ENCODE data around the gene DHTKD1. TPM values are rescaled to one million over a fixed set of nuclear protein-coding genes. Genes with fewer than 3 reads are reported as not detected.
A peak's percentile ranks its signal among the peaks of the same experiment; 100 is the strongest.
"Not testable (repeated sequence)": the region's sequence is repeated elsewhere in the genome, so short reads cannot be mapped to it uniquely, and the experiment has no call there.

The DHTKD1 gene
- total RNA-seq, 1 donor, result 29.3 TPM

DNA sequence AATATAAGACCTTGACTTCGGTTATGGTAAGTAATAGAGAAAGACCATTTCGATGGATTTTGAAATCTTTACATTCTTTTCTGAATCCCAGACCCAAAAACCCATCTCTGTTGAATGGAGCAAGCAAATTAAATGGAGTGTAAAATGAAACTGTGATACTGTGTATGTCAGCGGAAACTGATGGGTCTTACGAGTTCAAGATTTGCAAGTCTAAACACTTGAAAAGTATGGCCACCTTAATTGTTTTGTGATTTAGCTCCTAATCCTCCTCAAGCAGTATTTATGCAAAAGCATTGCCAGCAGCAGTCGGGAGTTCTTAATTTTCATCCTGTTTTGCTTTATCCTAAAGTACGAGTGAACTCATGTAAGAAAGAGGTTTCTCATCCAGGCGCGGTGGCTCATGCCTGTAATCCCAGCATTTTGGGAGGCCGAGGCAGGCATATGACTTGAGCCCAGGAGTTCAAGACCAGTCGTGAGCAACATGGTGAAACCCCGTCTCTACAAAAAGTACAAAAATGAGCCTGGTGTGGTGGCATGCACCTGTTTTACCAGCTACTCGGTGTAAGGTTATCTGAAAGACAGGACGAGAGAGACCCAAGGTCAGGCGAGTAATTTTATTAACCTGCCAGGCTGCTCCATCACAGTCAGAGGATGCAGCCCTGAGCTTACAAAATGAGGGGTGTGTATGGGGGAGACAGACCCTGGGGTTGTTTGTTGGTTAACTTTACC, 5.8 kb upstream of the DHTKD1 start:
- DNase-seq (ENCODE audit: insufficient read length, low spot score, missing footprints), result no peak
- H3K9me3 ChIP-seq (ENCODE audit: low read depth, low read length), result no peaks in the 10 kb centered on the region
- H3K4me3 ChIP-seq (ENCODE audit: insufficient read depth, low read length), result no peak overlapping the region
- no peaks in the 10 kb centered on the region for H3K36me3 ChIP-seq (ENCODE audit: insufficient read depth, low read length)
- H3K27me3 ChIP-seq (ENCODE audit: insufficient read depth, low read length), result no peaks in the 10 kb centered on the region
- peak overlapping the region; percentile 51 for H2AFZ ChIP-seq (ENCODE audit: low read length)
- no peaks in the 10 kb centered on the region for H3K79me2 ChIP-seq (ENCODE audit: insufficient read depth, low read length)
- no peak overlapping the region for H3K27ac ChIP-seq (ENCODE audit: low read depth, low read length)
- no peaks in the 10 kb centered on the region for H4K20me1 ChIP-seq (ENCODE audit: insufficient read depth, low read length)
- no peak overlapping the region for H3K4me2 ChIP-seq (ENCODE audit: insufficient read depth, low read length)
- H3K4me1 ChIP-seq (ENCODE audit: insufficient read depth, low read length), result peaks cover 7% of the 10 kb centered on the region
- TF ChIP-seq, protein P1, sequence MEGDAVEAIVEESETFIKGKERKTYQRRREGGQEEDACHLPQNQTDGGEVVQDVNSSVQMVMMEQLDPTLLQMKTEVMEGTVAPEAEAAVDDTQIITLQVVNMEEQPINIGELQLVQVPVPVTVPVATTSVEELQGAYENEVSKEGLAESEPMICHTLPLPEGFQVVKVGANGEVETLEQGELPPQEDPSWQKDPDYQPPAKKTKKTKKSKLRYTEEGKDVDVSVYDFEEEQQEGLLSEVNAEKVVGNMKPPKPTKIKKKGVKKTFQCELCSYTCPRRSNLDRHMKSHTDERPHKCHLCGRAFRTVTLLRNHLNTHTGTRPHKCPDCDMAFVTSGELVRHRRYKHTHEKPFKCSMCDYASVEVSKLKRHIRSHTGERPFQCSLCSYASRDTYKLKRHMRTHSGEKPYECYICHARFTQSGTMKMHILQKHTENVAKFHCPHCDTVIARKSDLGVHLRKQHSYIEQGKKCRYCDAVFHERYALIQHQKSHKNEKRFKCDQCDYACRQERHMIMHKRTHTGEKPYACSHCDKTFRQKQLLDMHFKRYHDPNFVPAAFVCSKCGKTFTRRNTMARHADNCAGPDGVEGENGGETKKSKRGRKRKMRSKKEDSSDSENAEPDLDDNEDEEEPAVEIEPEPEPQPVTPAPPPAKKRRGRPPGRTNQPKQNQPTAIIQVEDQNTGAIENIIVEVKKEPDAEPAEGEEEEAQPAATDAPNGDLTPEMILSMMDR (IDR thresholded peaks at IDR 0.05; ENCODE audit: extremely low read depth, low read depth, low read length), result no peak

- no peak for DNase-seq (ENCODE audit: insufficient read length, low spot score, missing footprints)
- no peaks in the 10 kb centered on the region for H3K27me3 ChIP-seq (ENCODE audit: insufficient read depth, low read length)
- H3K9me3 ChIP-seq (ENCODE audit: low read depth, low read length), result no peaks in the 10 kb centered on the region
- H3K79me2 ChIP-seq (ENCODE audit: insufficient read depth, low read length), result no peaks in the 10 kb centered on the region
- H2AFZ ChIP-seq (ENCODE audit: low read length), result no peak overlapping the region
- no peak overlapping the region for H3K4me3 ChIP-seq (ENCODE audit: insufficient read depth, low read length)
- H4K20me1 ChIP-seq (ENCODE audit: insufficient read depth, low read length), result no peaks in the 10 kb centered on the region
- H3K36me3 ChIP-seq (ENCODE audit: insufficient read depth, low read length), result no peaks in the 10 kb centered on the region
- TF ChIP-seq, protein P1 (IDR thresholded peaks at IDR 0.05; ENCODE audit: extremely low read depth, low read depth, low read length), result no peak
- H3K4me1 ChIP-seq (ENCODE audit: insufficient read depth, low read length), result peaks cover 7% of the 10 kb centered on the region
- H3K4me2 ChIP-seq (ENCODE audit: insufficient read depth, low read length), result no peak overlapping the region
- no peak overlapping the region for H3K27ac ChIP-seq (ENCODE audit: low read depth, low read length)
These were observed 5.3 kb upstream of the DHTKD1 start for GRCh38 chr10:12063483-12063818.

- Histone ChIP-seq H3K27ac (ENCODE audit: low read depth, low read length) (peak overlapping the region; percentile 69), H3K27me3 (ENCODE audit: insufficient read depth, low read length) (no peaks in the 10 kb centered on the region), H3K4me3 (ENCODE audit: insufficient read depth, low read length) (peak overlapping the region; percentile 33), H3K4me1 (ENCODE audit: insufficient read depth, low read length) (peaks cover 18% of the 10 kb centered on the region), H4K20me1 (ENCODE audit: insufficient read depth, low read length) (peaks cover 3% of the 10 kb centered on the region), H3K9me3 (ENCODE audit: low read depth, low read length) (no peaks in the 10 kb centered on the region), H2AFZ (ENCODE audit: low read length) (peak overlapping the region; percentile 72), H3K36me3 (ENCODE audit: insufficient read depth, low read length) (no peaks in the 10 kb centered on the region), H3K4me2 (ENCODE audit: insufficient read depth, low read length) (peak overlapping the region; percentile 36), H3K79me2 (ENCODE audit: insufficient read depth, low read length) (peaks cover 19% of the 10 kb centered on the region)
- DNase-seq (ENCODE audit: insufficient read length, low spot score, missing footprints), result peak; percentile 93
- TF ChIP-seq, protein P1 (IDR thresholded peaks at IDR 0.05; ENCODE audit: extremely low read depth, low read depth, low read length), result no peak
These were observed 1.4 kb upstream of the DHTKD1 start for GRCh38 chr10:12067336-12067735.

- peak overlapping the region; percentile 13 for H3K27ac ChIP-seq (ENCODE audit: low read depth, low read length)
- H2AFZ ChIP-seq (ENCODE audit: low read length); H4K20me1 ChIP-seq (ENCODE audit: insufficient read depth, low read length); H3K9me3 ChIP-seq (ENCODE audit: low read depth, low read length); H3K27me3 ChIP-seq (ENCODE audit: insufficient read depth, low read length); H3K4me2 ChIP-seq (ENCODE audit: insufficient read depth, low read length); H3K36me3 ChIP-seq (ENCODE audit: insufficient read depth, low read length); DNase-seq (ENCODE audit: insufficient read length, low spot score, missing footprints); H3K4me3 ChIP-seq (ENCODE audit: insufficient read depth, low read length): not testable (repeated sequence)
- peaks cover 18% of the 10 kb centered on the region for H3K4me1 ChIP-seq (ENCODE audit: insufficient read depth, low read length)
- H3K79me2 ChIP-seq (ENCODE audit: insufficient read depth, low read length), result peaks cover 22% of the 10 kb centered on the region
These were observed 2.7 kb downstream of the DHTKD1 start for GRCh38 chr10:12071441-12071840.

Measured in osteoblast (primary cell).